ENCODE data around the gene TTLL5. TPM values are rescaled to one million over a fixed set of nuclear protein-coding genes. Genes with fewer than 3 reads are reported as not detected.

Gene TTLL5
- total RNA-seq, 1 experiment from 2014 or later: 35.7 TPM

GRCh38 chr14:75805646-75806045, 144.6 kb downstream of the TTLL5 start:
- no peak overlapping the region for H3K27ac Mint-ChIP-seq
- no peaks in the 10 kb centered on the region for H3K4me1 ChIP-seq (ENCODE audit: insufficient read depth, low read length)

More at GRCh38 chr14:75805646-75806045, 144.6 kb downstream of the TTLL5 start:
- H3K9ac ChIP-seq (ENCODE audit: extremely low read depth, insufficient read length, low read length): no peak overlapping the region
- H2BK20ac ChIP-seq (ENCODE audit: low read depth, low read length, poor library complexity, severe bottlenecking): no peak overlapping the region
- H4K20me1 ChIP-seq (ENCODE audit: control insufficient read depth, insufficient read depth, insufficient read length): no peaks in the 10 kb centered on the region
- DNase-seq: no peak
- no peak overlapping the region for H3K14ac ChIP-seq (ENCODE audit: insufficient read depth, low read length)
- no peak overlapping the region for H3K4me2 ChIP-seq (ENCODE audit: insufficient read depth, insufficient read length, low read length)
- Mint-ChIP-seq H3K36me3 (ENCODE audit: insufficient read depth in 1 of 3, low read depth in 3 of 3) (peaks cover under 1 to 8% (median under 1%) of the 10 kb centered on the region in 3 experiments; a peak in 4 of 7 replicates), H3K4me3 (no peak overlapping the region), H3K27me3 (ENCODE audit: low read depth) (no peaks in the 10 kb centered on the region), H3K4me1 (peaks cover 0 to 10% of the 10 kb centered on the region in 2 experiments; a peak in 2 of 4 replicates), H3K9me3 (no peaks in the 10 kb centered on the region)
- H3K56ac ChIP-seq (ENCODE audit: insufficient read length, low read depth, low read length): no peak overlapping the region
- no peak overlapping the region for H4K5ac ChIP-seq (ENCODE audit: insufficient read length, low read depth, low read length)
- H2AK5ac ChIP-seq (ENCODE audit: insufficient read length, low read length): no peak overlapping the region
- H3K9me3 ChIP-seq (ENCODE audit: control insufficient read depth, low read depth, low read length): no peaks in the 10 kb centered on the region
- no peak overlapping the region for H4K91ac ChIP-seq (ENCODE audit: insufficient read length, low read depth, low read length)
- H3K27me3 ChIP-seq (ENCODE audit: insufficient read depth, low read length): no peaks in the 10 kb centered on the region
- H3K27ac ChIP-seq (ENCODE audit: insufficient read length, low read depth, low read length): no peak overlapping the region
- H2BK15ac ChIP-seq (ENCODE audit: low read depth, low read length): no peak overlapping the region
- H3K79me1 ChIP-seq (ENCODE audit: insufficient read depth, low read depth, low read length, poor library complexity, severe bottlenecking): no peaks in the 10 kb centered on the region
- H4K8ac ChIP-seq (replicated peaks; ENCODE audit: insufficient read length, low read depth, low read length): no peak overlapping the region
- H3K79me2 ChIP-seq (ENCODE audit: insufficient read depth, low read length): no peaks in the 10 kb centered on the region
- no peak overlapping the region for H3K18ac ChIP-seq (ENCODE audit: insufficient read length, low read depth, low read length)
- no peak overlapping the region for H2AFZ ChIP-seq (ENCODE audit: low read length)
- H2BK120ac ChIP-seq (ENCODE audit: low read depth, low read length, poor library complexity, severe bottlenecking): no peak overlapping the region
- H2BK12ac ChIP-seq (ENCODE audit: insufficient read length, low read depth, low read length): no peak overlapping the region
- H3K23ac ChIP-seq (ENCODE audit: insufficient read length, low read depth, low read length): no peak overlapping the region
- H3K4ac ChIP-seq (ENCODE audit: low read depth, low read length): no peak overlapping the region
- H3T11ph ChIP-seq (ENCODE audit: low read length): no peak overlapping the region
- H2BK5ac ChIP-seq (ENCODE audit: insufficient read length, low read length): no peak overlapping the region
- TF ChIP-seq CTCF (conservative IDR thresholded peaks at IDR 0.05): no peak
- H3K23me2 ChIP-seq (ENCODE audit: insufficient read length, low read depth, low read length, poor library complexity, severe bottlenecking): no peaks in the 10 kb centered on the region
